SKM-1 treated with dmso at 0.1 percent for 144 hours (cell line): ENCODE measurements around the gene MYO1E.

Experiments
- DNase-seq: peaks from one replicate; lab custom pipeline; 2025; ENCODE audit not compliant: unreplicated experiment; lab: John Stamatoyannopoulos, UW

Gene MYO1E

DNA sequence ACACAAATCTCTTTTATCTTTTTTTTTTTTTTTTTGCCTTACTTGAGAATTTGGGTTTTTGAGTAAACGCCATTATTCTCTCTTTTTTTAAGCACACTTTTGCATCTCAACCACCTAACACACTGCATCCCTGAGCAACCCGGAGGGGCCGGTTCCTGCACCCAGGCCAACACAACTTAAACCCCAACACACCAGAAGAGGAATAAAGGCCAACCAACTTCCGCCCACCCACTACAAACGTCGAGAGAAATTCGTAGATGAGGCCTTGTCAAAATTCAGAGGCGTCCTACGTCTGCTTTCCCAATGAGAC lies 268.1 kb downstream of the MYO1E start:
- DNase-seq, result no peak

DNA sequence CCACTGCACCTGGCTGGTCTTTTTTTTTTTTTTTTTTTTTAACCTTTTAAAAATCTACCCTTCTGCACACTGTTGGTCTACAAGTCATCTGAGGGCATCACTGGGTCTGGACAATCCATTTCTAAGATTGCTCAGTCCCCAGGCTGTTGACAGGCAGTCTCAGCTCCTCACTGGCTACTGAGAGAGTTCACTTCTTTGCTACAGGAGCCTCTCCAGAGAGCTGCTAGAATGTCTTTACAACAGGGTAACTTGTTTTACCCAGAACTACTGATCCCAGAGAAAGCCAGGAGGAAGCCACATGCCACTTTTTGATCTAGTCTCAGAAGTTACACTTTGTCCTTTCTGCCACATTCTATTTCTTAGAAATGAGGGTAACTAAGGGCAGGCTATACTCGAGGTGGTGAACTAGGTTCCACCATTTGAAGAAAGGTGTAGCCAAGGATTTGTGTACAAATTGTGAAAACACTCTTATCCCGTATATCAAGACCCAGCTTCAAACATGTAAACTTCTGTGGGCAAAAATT lies 273.4 kb downstream of the MYO1E start:
- no peak for DNase-seq

DNA sequence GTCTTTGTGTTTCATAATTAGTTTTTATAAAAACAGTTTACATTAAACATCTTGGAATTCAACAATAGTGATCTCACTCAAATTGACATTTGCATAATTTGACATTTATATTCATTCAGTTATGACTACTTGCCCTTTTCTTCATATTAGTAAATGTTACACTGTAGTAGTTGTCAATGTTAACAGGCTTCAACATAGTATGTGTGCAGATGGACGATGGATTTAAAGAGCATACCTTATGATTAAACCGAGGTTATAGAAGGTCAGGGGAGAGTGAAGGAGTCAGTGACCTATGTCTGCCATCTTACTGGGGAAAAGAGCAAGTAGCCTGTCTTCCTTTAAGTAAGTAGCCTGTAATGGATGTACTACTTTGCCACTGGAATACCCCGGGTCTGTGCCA lies 276.2 kb downstream of the MYO1E start:
- DNase-seq, result no peak

DNA sequence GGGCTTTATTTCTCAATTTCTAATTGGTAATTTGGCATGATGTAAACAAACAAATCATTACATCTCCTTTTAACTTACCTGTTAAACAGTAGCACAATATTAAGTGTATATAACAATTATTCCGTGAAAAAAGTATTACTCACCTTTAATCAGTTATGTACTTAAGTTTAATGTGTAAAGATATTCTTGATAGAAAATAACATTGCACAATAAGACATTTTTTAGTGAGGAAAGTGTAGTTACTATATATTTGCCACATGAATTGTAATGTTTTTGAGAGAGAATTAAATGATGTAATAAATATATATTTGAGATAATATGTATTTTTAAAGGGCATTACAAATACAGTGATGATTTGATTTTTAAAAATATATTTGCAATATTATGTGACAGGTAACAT lies 278.6 kb downstream of the MYO1E start:
- no peak for DNase-seq

DNA sequence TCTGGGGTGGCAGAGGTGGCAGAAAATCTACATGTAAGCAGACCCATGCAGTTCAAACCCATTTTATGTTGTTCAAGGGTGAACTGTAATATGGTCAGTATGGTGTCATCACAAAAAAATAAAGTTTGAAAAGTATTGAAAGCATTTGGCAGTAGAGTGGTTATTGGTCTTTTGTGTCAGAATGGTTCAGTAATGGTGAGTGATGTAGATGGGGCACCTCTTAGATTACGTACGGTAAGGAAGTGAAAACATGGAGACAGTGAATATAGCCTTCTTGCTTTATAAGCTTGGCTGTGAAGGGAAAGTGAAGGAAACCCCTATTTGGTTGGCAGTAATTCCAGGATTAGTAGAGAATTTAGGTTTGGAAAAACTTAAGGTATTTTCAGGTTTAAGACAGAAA lies 284.9 kb downstream of the MYO1E start:
- no peak for DNase-seq
